ENCODE data around the gene OGDH.

DNA sequence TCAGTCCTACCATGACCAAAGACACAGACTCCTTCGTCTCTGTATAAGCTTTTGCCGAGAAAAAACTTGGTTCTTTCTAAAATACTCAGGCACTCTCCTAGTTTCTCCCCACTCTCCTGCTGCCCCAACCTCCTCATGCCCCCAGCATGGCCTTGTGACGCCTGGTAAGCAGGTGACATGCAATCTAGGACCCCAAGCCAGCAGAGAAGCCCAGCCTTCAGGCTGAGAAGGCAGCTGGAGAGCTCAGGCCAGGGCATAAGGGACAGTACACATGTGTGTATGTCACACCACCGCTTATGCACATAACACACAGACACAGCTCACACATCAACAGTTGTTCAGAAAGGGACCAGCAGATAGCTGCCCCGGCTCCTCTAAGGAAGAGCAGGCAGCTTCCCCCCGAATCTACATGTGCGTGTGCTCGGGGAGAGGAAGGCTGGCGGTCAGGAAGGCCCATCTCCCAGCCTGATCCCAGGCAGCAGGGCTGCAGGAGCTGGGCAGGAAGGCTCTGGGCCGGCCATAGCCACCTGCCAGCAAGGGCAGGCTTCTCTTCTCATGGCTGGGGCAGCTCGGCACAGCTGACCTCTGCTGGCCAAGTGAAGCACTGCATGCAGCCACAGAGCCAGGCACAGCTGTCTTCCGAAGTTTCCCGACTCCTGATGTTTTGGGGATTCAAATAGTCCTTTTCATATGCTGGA, 41.2 kb upstream of the OGDH start:
- TF ChIP-seq CTCF (tag by site-specific recombination; IDR thresholded peaks at IDR 0.05) (peak; percentile 85), ZNF394 (tag by site-specific recombination; IDR thresholded peaks at IDR 0.05; ENCODE audit: borderline replicate concordance) (no peak), ZNF24 (tag by site-specific recombination; IDR thresholded peaks at IDR 0.05) (no peak), ZBTB21 (tag by site-specific recombination; IDR thresholded peaks at IDR 0.05) (no peak), ZNF785 (tag by site-specific recombination; IDR thresholded peaks at IDR 0.05) (no peak), ZNF416 (tag by site-specific recombination; IDR thresholded peaks at IDR 0.05) (no peak), PRDM10 (tag by site-specific recombination; IDR thresholded peaks at IDR 0.05) (no peak), ZNF121 (tag by site-specific recombination; IDR thresholded peaks at IDR 0.05) (no peak), ZNF629 (tag by site-specific recombination; IDR thresholded peaks at IDR 0.05) (0 out of 2 replicates have a peak, but pooled peaks have one; percentile 10), ZNF404 (tag by site-specific recombination; IDR thresholded peaks at IDR 0.05) (no peak)
- TF ChIP-seq, protein P1, sequence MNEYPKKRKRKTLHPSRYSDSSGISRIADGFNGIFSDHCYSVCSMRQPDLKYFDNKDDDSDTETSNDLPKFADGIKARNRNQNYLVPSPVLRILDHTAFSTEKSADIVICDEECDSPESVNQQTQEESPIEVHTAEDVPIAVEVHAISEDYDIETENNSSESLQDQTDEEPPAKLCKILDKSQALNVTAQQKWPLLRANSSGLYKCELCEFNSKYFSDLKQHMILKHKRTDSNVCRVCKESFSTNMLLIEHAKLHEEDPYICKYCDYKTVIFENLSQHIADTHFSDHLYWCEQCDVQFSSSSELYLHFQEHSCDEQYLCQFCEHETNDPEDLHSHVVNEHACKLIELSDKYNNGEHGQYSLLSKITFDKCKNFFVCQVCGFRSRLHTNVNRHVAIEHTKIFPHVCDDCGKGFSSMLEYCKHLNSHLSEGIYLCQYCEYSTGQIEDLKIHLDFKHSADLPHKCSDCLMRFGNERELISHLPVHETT (tag by site-specific recombination; IDR thresholded peaks at IDR 0.05): no peak
